ENCODE data around the gene MIPOL1. TPM values are rescaled to one million over a fixed set of nuclear protein-coding genes. Genes with fewer than 3 reads are reported as not detected.

Gene MIPOL1
- total and polyA plus RNA-seq, 5 donors from 2014 or later = not detected

GRCh38 chr14:37434867-37435266 is 237.1 kb downstream of the MIPOL1 start:
- no peaks in the 10 kb centered on the region for H3K4me1 ChIP-seq (ENCODE audit: control insufficient read depth, insufficient read depth, low read length, poor library complexity, severe bottlenecking)
- no peak overlapping the region for H3K4me3 Mint-ChIP-seq
- H3K36me3 ChIP-seq (ENCODE audit: control insufficient read depth, insufficient read depth, low read length) = no peaks in the 10 kb centered on the region
- peaks cover 3 to 14% (median 9%) of the 10 kb centered on the region in 7 donors for H3K9me3 Mint-ChIP-seq
- no peak overlapping the region for H3K27ac ChIP-seq (ENCODE audit: insufficient read depth, low read length, poor library complexity, severe bottlenecking)
- no peak for ATAC-seq (ENCODE audit: low read depth in 2 of 2)
- no peak for DNase-seq
- H3K27me3 Mint-ChIP-seq = no peaks in the 10 kb centered on the region
- H3K4me3 ChIP-seq (ENCODE audit: low read depth, low read length) = no peak overlapping the region
- no peaks in the 10 kb centered on the region for H3K27me3 ChIP-seq (ENCODE audit: control insufficient read depth, insufficient read depth, low read length)
- H3K27ac Mint-ChIP-seq = no peak overlapping the region
- no peaks in the 10 kb centered on the region for H3K36me3 Mint-ChIP-seq
- peaks cover 0 to 4% of the 10 kb centered on the region in 2 experiments for H3K9me3 ChIP-seq (ENCODE audit: control insufficient read depth in 2 of 2, low read length in 2 of 2)
- H3K4me1 Mint-ChIP-seq = no peaks in the 10 kb centered on the region

GRCh38 chr14:37436519-37436918 is 238.8 kb downstream of the MIPOL1 start:
- Histone ChIP-seq H3K9me3 (ENCODE audit: control insufficient read depth in 2 of 2, low read length in 2 of 2) (peaks cover 0 to 4% of the 10 kb centered on the region in 2 experiments), H3K4me3 (ENCODE audit: low read depth, low read length) (no peak overlapping the region), H3K36me3 (ENCODE audit: control insufficient read depth, insufficient read depth, low read length) (no peaks in the 10 kb centered on the region), H3K27ac (ENCODE audit: insufficient read depth, low read length, poor library complexity, severe bottlenecking) (no peak overlapping the region), H3K27me3 (ENCODE audit: control insufficient read depth, insufficient read depth, low read length) (no peaks in the 10 kb centered on the region), H3K4me1 (ENCODE audit: control insufficient read depth, insufficient read depth, low read length, poor library complexity, severe bottlenecking) (no peaks in the 10 kb centered on the region)
- DNase-seq (no peak), ATAC-seq (ENCODE audit: low read depth in 2 of 2) (no peak)
- Mint-ChIP-seq H3K9me3 (peaks cover 2 to 24% (median 10%) of the 10 kb centered on the region in 7 donors), H3K27ac (no peak overlapping the region), H3K4me1 (no peaks in the 10 kb centered on the region), H3K4me3 (no peak overlapping the region), H3K36me3 (no peaks in the 10 kb centered on the region), H3K27me3 (no peaks in the 10 kb centered on the region)

- Mint-ChIP-seq H3K9me3 (peaks cover 5 to 23% (median 10%) of the 10 kb centered on the region in 7 donors), H3K4me3 (no peak overlapping the region), H3K27ac (no peak overlapping the region), H3K27me3 (no peaks in the 10 kb centered on the region), H3K36me3 (no peaks in the 10 kb centered on the region), H3K4me1 (no peaks in the 10 kb centered on the region)
- Histone ChIP-seq H3K4me1 (ENCODE audit: control insufficient read depth, insufficient read depth, low read length, poor library complexity, severe bottlenecking) (no peaks in the 10 kb centered on the region), H3K4me3 (ENCODE audit: low read depth, low read length) (no peak overlapping the region), H3K27ac (ENCODE audit: insufficient read depth, low read length, poor library complexity, severe bottlenecking) (no peak overlapping the region), H3K36me3 (ENCODE audit: control insufficient read depth, insufficient read depth, low read length) (no peaks in the 10 kb centered on the region), H3K27me3 (ENCODE audit: control insufficient read depth, insufficient read depth, low read length) (no peaks in the 10 kb centered on the region), H3K9me3 (ENCODE audit: control insufficient read depth in 2 of 2, low read length in 2 of 2) (no peaks in the 10 kb centered on the region)
- DNase-seq (no peak), ATAC-seq (ENCODE audit: low read depth in 2 of 2) (no peak)
Observed at GRCh38 chr14:37437490-37437889, 239.8 kb downstream of the MIPOL1 start.

- no peak for ATAC-seq (ENCODE audit: low read depth in 2 of 2)
- peaks cover 5 to 24% (median 10%) of the 10 kb centered on the region in 7 donors for H3K9me3 Mint-ChIP-seq
- H3K36me3 ChIP-seq (ENCODE audit: control insufficient read depth, insufficient read depth, low read length) = no peaks in the 10 kb centered on the region
- no peaks in the 10 kb centered on the region for H3K27me3 ChIP-seq (ENCODE audit: control insufficient read depth, insufficient read depth, low read length)
- no peaks in the 10 kb centered on the region for H3K36me3 Mint-ChIP-seq
- DNase-seq = no peak
- H3K27ac ChIP-seq (ENCODE audit: insufficient read depth, low read length, poor library complexity, severe bottlenecking) = no peak overlapping the region
- no peaks in the 10 kb centered on the region for H3K27me3 Mint-ChIP-seq
- no peaks in the 10 kb centered on the region for H3K9me3 ChIP-seq (ENCODE audit: control insufficient read depth in 2 of 2, low read length in 2 of 2)
- H3K4me1 ChIP-seq (ENCODE audit: control insufficient read depth, insufficient read depth, low read length, poor library complexity, severe bottlenecking) = no peaks in the 10 kb centered on the region
- no peak overlapping the region for H3K4me3 Mint-ChIP-seq
- no peak overlapping the region for H3K27ac Mint-ChIP-seq
- no peak overlapping the region for H3K4me3 ChIP-seq (ENCODE audit: low read depth, low read length)
- H3K4me1 Mint-ChIP-seq = no peaks in the 10 kb centered on the region
Observed at GRCh38 chr14:37438444-37438843, 240.7 kb downstream of the MIPOL1 start.

GRCh38 chr14:37443461-37443860 is 245.7 kb downstream of the MIPOL1 start:
- H3K4me1 Mint-ChIP-seq = no peaks in the 10 kb centered on the region
- Histone ChIP-seq H3K27ac (ENCODE audit: insufficient read depth, low read length, poor library complexity, severe bottlenecking) (no peak overlapping the region), H3K27me3 (ENCODE audit: control insufficient read depth, insufficient read depth, low read length) (no peaks in the 10 kb centered on the region), H3K4me1 (ENCODE audit: control insufficient read depth, insufficient read depth, low read length, poor library complexity, severe bottlenecking) (no peaks in the 10 kb centered on the region), H3K9me3 (ENCODE audit: control insufficient read depth in 2 of 2, low read length in 2 of 2) (no peaks in the 10 kb centered on the region), H3K36me3 (ENCODE audit: control insufficient read depth, insufficient read depth, low read length) (no peaks in the 10 kb centered on the region), H3K4me3 (ENCODE audit: low read depth, low read length) (no peak overlapping the region)
- no peak overlapping the region for H3K27ac Mint-ChIP-seq
- no peaks in the 10 kb centered on the region for H3K27me3 Mint-ChIP-seq
- no peak overlapping the region for H3K4me3 Mint-ChIP-seq
- peaks cover 2 to 28% (median 7%) of the 10 kb centered on the region in 7 donors for H3K9me3 Mint-ChIP-seq
- no peak for DNase-seq
- no peaks in the 10 kb centered on the region for H3K36me3 Mint-ChIP-seq
- no peak for ATAC-seq (ENCODE audit: low read depth in 2 of 2)

GRCh38 chr14:37447883-37448391 is 250.2 kb downstream of the MIPOL1 start:
- Histone ChIP-seq H3K27ac (ENCODE audit: insufficient read depth, low read length, poor library complexity, severe bottlenecking) (no peak overlapping the region), H3K4me3 (ENCODE audit: low read depth, low read length) (no peak overlapping the region), H3K9me3 (ENCODE audit: control insufficient read depth in 2 of 2, low read length in 2 of 2) (no peaks in the 10 kb centered on the region), H3K4me1 (ENCODE audit: control insufficient read depth, insufficient read depth, low read length, poor library complexity, severe bottlenecking) (no peaks in the 10 kb centered on the region), H3K27me3 (ENCODE audit: control insufficient read depth, insufficient read depth, low read length) (no peaks in the 10 kb centered on the region), H3K36me3 (ENCODE audit: control insufficient read depth, insufficient read depth, low read length) (no peaks in the 10 kb centered on the region)
- Mint-ChIP-seq H3K4me3 (no peak overlapping the region), H3K27ac (no peak overlapping the region), H3K27me3 (no peaks in the 10 kb centered on the region), H3K36me3 (no peaks in the 10 kb centered on the region), H3K4me1 (no peaks in the 10 kb centered on the region), H3K9me3 (peaks cover 0 to 26% (median 5%) of the 10 kb centered on the region in 7 donors)
- DNase-seq (no peak), ATAC-seq (ENCODE audit: low read depth in 2 of 2) (no peak)

GRCh38 chr14:37452323-37452722 is 254.6 kb downstream of the MIPOL1 start:
- Mint-ChIP-seq H3K4me3 (no peak overlapping the region), H3K4me1 (no peaks in the 10 kb centered on the region), H3K27ac (no peak overlapping the region), H3K36me3 (no peaks in the 10 kb centered on the region), H3K27me3 (no peaks in the 10 kb centered on the region), H3K9me3 (peaks cover 2 to 21% (median 7%) of the 10 kb centered on the region in 7 donors)
- ATAC-seq (ENCODE audit: low read depth in 2 of 2) (no peak), DNase-seq (no peak)
- H3K9me3 ChIP-seq (ENCODE audit: control insufficient read depth in 2 of 2, low read length in 2 of 2) = no peaks in the 10 kb centered on the region
- H3K4me3 ChIP-seq (ENCODE audit: low read depth, low read length) = no peak overlapping the region
- no peaks in the 10 kb centered on the region for H3K36me3 ChIP-seq (ENCODE audit: control insufficient read depth, insufficient read depth, low read length)
- no peaks in the 10 kb centered on the region for H3K4me1 ChIP-seq (ENCODE audit: control insufficient read depth, insufficient read depth, low read length, poor library complexity, severe bottlenecking)
- no peak overlapping the region for H3K27ac ChIP-seq (ENCODE audit: insufficient read depth, low read length, poor library complexity, severe bottlenecking)
- H3K27me3 ChIP-seq (ENCODE audit: control insufficient read depth, insufficient read depth, low read length) = no peaks in the 10 kb centered on the region

- Histone ChIP-seq H3K27ac (ENCODE audit: insufficient read depth, low read length, poor library complexity, severe bottlenecking) (no peak overlapping the region), H3K27me3 (ENCODE audit: control insufficient read depth, insufficient read depth, low read length) (no peaks in the 10 kb centered on the region), H3K4me1 (ENCODE audit: control insufficient read depth, insufficient read depth, low read length, poor library complexity, severe bottlenecking) (no peaks in the 10 kb centered on the region), H3K9me3 (ENCODE audit: control insufficient read depth in 2 of 2, low read length in 2 of 2) (no peaks in the 10 kb centered on the region), H3K36me3 (ENCODE audit: control insufficient read depth, insufficient read depth, low read length) (no peaks in the 10 kb centered on the region), H3K4me3 (ENCODE audit: low read depth, low read length) (no peak overlapping the region)
- Mint-ChIP-seq H3K4me1 (no peaks in the 10 kb centered on the region), H3K4me3 (no peak overlapping the region), H3K27me3 (no peaks in the 10 kb centered on the region), H3K9me3 (peaks cover 4 to 19% (median 5%) of the 10 kb centered on the region in 7 donors), H3K36me3 (no peaks in the 10 kb centered on the region), H3K27ac (no peak overlapping the region)
- ATAC-seq (ENCODE audit: low read depth in 2 of 2) (no peak), DNase-seq (no peak)
Observed at GRCh38 chr14:37453985-37454384, 256.2 kb downstream of the MIPOL1 start.
